Fibroblast of peridontal ligament (primary cell): ENCODE data around the gene RFC3.

Experiments
- DNase-seq: peaks from one replicate; pipeline ENCODE4 v3.0.0-alpha.2; 2010; ENCODE audit errors: extremely low read depth

RFC3 gene

GRCh38 chr13:33867472-33867871 lies 49.5 kb downstream of the RFC3 start:
- no peak for DNase-seq

- no peak for DNase-seq
These were observed 50.5 kb downstream of the RFC3 start for GRCh38 chr13:33868343-33868994.

DNA sequence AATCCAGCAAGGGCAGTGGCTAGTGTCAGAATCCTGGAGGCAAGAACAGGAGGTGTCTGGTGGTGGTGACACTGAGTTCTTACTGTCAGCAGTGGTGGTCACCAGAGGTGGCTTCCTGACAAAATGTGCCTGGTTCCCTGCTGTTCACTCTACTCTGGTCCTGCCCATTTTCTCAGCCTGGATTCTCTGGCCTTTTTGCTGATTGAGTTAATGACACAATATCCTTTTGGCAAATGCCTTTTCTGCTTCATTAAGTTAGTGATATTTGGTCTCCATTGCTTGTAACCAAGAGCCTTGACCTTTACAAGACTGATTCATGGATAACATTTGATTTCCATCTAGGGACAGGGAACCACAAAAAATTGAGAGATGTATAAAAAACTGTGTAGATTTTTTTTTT lies 51.1 kb downstream of the RFC3 start:
- no peak for DNase-seq

DNA sequence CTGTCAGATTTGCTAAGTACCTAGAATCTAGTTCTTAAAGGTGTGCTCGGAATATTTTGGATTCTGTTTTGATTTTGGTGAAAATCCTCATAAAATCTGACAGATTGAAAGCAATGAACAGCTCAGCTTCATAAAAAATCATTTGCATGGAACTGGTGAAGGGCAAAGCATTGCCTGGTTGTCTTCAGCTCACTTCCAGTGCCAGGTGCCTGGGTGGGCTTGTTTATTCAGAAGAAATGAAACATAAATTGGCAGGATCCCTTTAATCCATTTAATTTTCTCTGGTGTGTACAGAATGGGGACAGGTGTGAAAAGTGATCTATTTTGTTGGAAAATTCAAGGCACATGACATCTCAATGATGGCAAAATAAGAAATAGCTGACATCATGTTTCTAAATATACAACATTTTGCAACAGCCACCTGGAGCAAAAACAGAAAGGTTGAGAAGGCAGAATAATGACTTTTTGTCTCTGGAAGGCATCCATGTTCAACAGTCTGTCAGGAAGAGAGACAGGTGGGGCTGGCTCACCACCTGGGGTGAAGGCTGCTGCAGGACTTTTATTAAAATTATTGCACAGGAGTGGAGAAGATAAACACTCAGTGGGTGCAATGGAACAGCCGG lies 52.2 kb downstream of the RFC3 start:
- no peak for DNase-seq

DNA sequence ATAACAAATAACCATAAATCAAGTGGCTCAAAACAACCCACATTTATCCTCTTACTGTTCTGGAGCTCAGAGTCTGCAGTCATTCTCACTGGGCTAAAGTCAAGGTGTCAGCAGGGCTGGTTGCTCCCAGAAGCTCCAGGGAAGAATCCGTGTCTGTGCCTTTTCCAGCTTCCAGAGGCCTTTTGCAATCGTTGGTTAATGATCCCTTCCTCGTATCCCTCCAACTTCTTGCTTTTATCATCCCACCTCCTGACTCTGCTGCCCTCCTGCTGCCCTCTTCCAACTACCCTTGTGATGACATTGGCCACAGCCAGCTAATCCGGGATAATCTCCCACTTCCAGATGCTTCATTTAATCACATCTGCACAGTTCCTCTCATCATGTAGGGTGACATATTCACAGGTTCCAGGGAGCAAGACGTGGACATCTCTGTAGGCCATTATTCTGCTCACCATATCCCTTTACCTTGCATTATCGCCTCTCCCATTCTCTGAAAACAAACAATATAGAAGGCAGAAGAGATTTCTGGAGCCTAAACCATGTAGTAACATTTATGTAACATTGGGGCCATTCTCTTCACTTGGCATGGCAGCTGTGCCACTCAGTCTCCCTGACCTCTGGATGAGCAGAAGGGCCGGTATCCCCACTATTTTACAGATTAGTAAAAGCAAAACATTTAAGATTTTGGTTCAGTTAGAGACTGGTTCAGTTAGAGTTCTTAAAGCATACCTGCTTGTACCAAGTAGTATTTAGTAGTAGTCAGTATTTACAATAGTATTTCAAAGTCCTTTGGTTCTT lies 53.5 kb downstream of the RFC3 start:
- DNase-seq = no peak

DNA sequence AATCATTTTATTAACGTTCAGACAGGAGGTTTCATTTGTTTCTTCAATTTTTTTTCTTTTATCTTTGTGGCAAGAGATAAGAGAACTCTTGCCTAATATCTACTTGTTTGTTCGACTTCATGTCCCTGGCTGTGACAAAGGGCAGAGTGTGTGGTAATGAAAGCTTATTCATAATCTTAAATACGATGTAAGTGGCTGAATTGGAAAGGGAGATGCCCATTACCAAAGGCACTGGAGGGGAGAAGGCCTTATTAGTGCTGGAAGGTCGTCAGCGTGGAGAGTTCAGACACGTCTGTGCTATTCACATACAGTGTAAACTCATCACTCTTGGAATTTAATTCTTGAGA lies 54.0 kb downstream of the RFC3 start:
- no peak for DNase-seq

DNA sequence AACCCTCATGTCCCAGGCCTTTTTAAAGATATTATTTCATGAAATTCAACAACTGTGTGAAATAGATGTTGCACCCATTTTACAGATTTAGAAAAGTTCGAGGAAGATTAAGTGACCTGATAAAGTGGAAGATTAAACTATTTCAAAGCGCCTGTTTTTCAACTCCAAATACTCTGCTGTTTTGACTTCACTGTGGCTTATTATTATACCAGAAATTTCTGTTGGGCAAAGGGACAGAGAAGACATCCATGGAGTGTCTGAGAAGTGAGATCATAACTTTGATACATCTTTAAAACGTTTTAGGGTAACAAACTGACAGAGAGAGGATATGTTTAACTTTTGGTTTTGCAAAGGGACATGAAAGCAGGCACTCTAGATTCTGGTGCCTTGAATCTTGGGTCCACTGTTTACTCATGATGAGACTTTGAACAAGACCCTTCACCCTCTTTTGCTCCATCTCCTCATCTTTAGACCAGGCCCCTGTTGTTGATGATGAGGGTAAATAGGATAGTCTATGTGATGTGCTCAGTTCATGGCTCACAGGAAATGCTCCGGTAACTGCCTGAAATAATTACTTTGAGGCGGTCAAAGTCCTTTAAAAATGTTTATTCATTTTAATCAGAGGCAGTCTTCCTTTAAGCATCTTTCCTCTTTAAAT lies 55.4 kb downstream of the RFC3 start:
- DNase-seq = no peak

DNA sequence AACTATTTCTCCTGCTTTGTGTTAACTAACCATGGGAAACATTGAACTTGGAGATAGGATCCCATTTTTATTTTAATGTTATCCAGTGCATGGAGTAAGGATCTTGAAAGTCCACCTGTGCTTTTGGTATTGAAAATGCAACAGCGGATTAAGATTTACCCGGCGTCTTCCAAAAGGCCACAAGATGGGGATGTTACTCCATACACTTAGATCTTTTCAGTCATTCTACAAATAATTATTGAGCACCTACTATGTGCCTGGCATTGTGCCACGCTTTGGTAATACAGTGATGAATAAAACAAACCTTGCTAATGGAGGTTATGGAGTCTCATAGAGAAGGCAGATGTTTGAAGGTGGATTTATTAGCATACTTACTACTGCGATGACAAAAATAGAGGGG lies 56.9 kb downstream of the RFC3 start:
- peak; percentile 7 for DNase-seq

GRCh38 chr13:33875618-33876401 lies 57.9 kb downstream of the RFC3 start:
- no peak for DNase-seq

DNA sequence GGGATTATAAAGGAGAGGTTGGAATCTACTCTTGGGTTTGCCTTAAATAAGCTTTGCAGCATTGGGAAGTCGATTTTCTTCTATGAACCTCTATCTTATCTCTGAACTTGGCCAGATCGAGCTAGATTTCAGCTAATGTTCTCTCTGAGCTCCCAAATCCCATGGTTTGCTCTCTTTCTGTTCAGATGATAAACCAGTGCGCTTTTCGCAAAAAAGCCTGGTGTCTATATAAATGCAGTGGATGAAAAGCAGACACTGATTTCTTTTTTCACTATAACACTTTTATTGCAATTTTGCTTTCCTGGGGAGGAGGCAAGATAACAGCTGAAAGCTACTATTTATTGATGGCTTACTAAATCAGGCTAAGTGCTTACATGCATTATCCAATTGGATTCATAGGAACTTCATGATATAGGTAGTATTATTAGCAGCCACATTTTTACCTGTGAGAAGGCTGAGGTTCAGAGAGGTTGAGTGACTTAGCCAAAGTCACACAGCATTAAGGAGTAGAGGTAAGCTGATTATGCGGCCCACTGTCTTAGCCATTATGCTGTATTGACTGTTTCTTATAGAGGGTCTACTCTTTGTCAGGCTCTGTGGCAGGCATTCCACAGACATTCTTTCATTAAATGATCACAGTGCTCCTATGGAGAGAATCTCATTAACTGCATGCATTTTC lies 58.9 kb downstream of the RFC3 start:
- no peak for DNase-seq

DNA sequence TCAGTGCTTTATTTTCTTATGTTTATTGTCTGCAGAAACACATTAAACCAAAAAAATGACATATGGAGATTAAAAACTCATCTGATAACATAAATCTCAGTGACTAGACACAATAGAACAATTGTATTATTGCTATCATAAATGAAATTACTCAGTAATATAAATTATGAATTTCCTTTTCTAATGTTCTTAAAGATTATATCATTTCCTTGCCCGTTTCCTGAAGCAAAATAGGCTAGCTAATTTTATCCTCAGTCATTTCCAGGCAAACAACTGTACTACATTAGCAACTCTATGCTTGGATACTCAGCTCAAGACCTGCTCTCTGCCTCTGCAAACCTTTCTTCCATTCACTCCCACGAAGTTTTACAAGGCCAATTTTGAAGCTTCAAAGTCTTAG lies 61.2 kb downstream of the RFC3 start:
- no peak for DNase-seq

DNA sequence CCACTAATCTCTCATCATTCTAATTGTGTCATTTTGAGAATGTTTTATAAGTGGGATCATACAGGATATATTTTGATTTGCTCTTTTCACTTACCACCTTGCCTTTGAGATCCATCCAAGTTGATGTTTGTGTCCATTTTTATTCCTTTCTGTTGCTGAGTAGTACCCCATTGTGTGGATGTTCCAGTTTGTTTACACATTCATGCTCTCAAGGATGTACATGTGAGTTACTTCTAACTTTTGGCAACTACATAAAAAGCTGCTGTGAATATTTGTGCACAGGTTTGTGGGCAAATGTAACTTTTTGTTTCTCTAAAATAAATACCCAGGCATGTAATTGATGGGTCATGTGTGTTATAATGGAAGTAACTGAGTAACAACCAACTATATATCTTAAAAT lies 64.9 kb downstream of the RFC3 start:
- no peak for DNase-seq

GRCh38 chr13:33884531-33885220 lies 66.7 kb downstream of the RFC3 start:
- no peak for DNase-seq
